Measurements from ENCODE around the gene ZSWIM6. TPM values are rescaled to one million over a fixed set of nuclear protein-coding genes. Genes with fewer than 3 reads are reported as not detected.

The ZSWIM6 gene
- total RNA-seq, 4 donors from 2014 or later: 7.8 to 25.5 (median 21.0) TPM

GRCh38 chr5:61292062-61292657, 39.9 kb upstream of the ZSWIM6 start:
- H3K4me1 ChIP-seq: peaks cover 12 to 47% (median 31%) of the 10 kb centered on the region in 4 donors
- no peaks in the 10 kb centered on the region for H3K9me3 ChIP-seq
- WGBS, 2 donors (ENCODE audit: low coverage in 1 of 2): 54% methylated on average over 7 of the region's 7 CpGs
- TF ChIP-seq CTCF (IDR thresholded peaks at IDR 0.05): no peak
- peak in 1 of 3 donors; percentile 43 for TF ChIP-seq POLR2AphosphoS5 (IDR thresholded peaks at IDR 0.05)
- intact Hi-C loops (cut with DNase I; ENCODE audit: low total_unique reads) (no loop called here), in situ Hi-C loops (cut with MboI; ENCODE audit: low pct_ligation_motif_present in 1 of 4, low pct_unique_long_range_greater_than_20kb in 1 of 4, low sequenced_read_pairs in 3 of 4) (no loop called here)
- DNase-seq: no peak
- H3K27me3 ChIP-seq: no peaks in the 10 kb centered on the region
- no peak overlapping the region for H3K4me3 ChIP-seq
- H3K36me3 ChIP-seq: no peaks in the 10 kb centered on the region
- peak overlapping the region; percentile 72 to 86 (median 82) for H3K27ac ChIP-seq

GRCh38 chr5:61293071-61293470, 39.0 kb upstream of the ZSWIM6 start:
- in situ Hi-C loops (cut with MboI; ENCODE audit: low pct_ligation_motif_present in 1 of 4, low pct_unique_long_range_greater_than_20kb in 1 of 4, low sequenced_read_pairs in 3 of 4): no loop called here
- Histone ChIP-seq H3K4me3 (no peak overlapping the region), H3K36me3 (no peaks in the 10 kb centered on the region), H3K4me1 (peaks cover 12 to 43% (median 29%) of the 10 kb centered on the region in 4 donors), H3K27me3 (no peaks in the 10 kb centered on the region), H3K27ac (peak overlapping the region; percentile 72 to 86 (median 82)), H3K9me3 (no peaks in the 10 kb centered on the region)
- 55% methylated on average over 3 of the region's 4 CpGs; no CpG with 5 or more reads in 1 of the 2 donors for WGBS, 2 donors (ENCODE audit: low coverage in 1 of 2)
- DNase-seq: peak; percentile 60
- TF ChIP-seq POLR2AphosphoS5 (IDR thresholded peaks at IDR 0.05) (no peak), EP300 (IDR thresholded peaks at IDR 0.05; ENCODE audit: low read depth) (no peak), POLR2A (IDR thresholded peaks at IDR 0.05) (no peak), CTCF (IDR thresholded peaks at IDR 0.05) (no peak)
- intact Hi-C loops (cut with DNase I; ENCODE audit: low total_unique reads): no loop called here

- 75 to 91% methylated on average over 1 to 5 of the region's 5 CpGs for WGBS, 2 donors (ENCODE audit: low coverage in 1 of 2)
- no peaks in the 10 kb centered on the region for H3K36me3 ChIP-seq
- no peaks in the 10 kb centered on the region for H3K9me3 ChIP-seq
- no peak for TF ChIP-seq POLR2AphosphoS5 (IDR thresholded peaks at IDR 0.05)
- TF ChIP-seq POLR2A (IDR thresholded peaks at IDR 0.05): no peak
- TF ChIP-seq CTCF (IDR thresholded peaks at IDR 0.05): no peak
- TF ChIP-seq EP300 (IDR thresholded peaks at IDR 0.05; ENCODE audit: low read depth): no peak
- H3K4me1 ChIP-seq: peaks cover 12 to 43% (median 29%) of the 10 kb centered on the region in 4 donors
- DNase-seq: no peak
- no peak overlapping the region for H3K4me3 ChIP-seq
- no peaks in the 10 kb centered on the region for H3K27me3 ChIP-seq
- H3K27ac ChIP-seq: peak overlapping the region; percentile 72 to 86 (median 82)
- intact Hi-C loops (cut with DNase I; ENCODE audit: low total_unique reads) (no loop called here), in situ Hi-C loops (cut with MboI; ENCODE audit: low pct_ligation_motif_present in 1 of 4, low pct_unique_long_range_greater_than_20kb in 1 of 4, low sequenced_read_pairs in 3 of 4) (no loop called here)
These were observed 38.2 kb upstream of the ZSWIM6 start for GRCh38 chr5:61293873-61294272.

GRCh38 chr5:61295365-61295764, 36.7 kb upstream of the ZSWIM6 start:
- no peaks in the 10 kb centered on the region for H3K36me3 ChIP-seq
- in situ Hi-C loops (cut with MboI; ENCODE audit: low pct_ligation_motif_present in 1 of 4, low pct_unique_long_range_greater_than_20kb in 1 of 4, low sequenced_read_pairs in 3 of 4): no loop called here
- no peak overlapping the region for H3K4me3 ChIP-seq
- TF ChIP-seq POLR2A (IDR thresholded peaks at IDR 0.05) (no peak), POLR2AphosphoS5 (IDR thresholded peaks at IDR 0.05) (no peak), CTCF (IDR thresholded peaks at IDR 0.05) (no peak), EP300 (IDR thresholded peaks at IDR 0.05; ENCODE audit: low read depth) (no peak)
- no peak overlapping the region for H3K27ac ChIP-seq
- intact Hi-C loops (cut with DNase I; ENCODE audit: low total_unique reads): no loop called here
- DNase-seq: no peak
- H3K27me3 ChIP-seq: no peaks in the 10 kb centered on the region
- no peaks in the 10 kb centered on the region for H3K9me3 ChIP-seq
- peaks cover 10 to 33% (median 26%) of the 10 kb centered on the region in 4 donors for H3K4me1 ChIP-seq
- 80% methylated on average over 2 of the region's 2 CpGs; no CpG with 5 or more reads in 1 of the 2 donors for WGBS, 2 donors (ENCODE audit: low coverage in 1 of 2)

All from transverse colon (tissue), 4 donors.